Aorta (tissue), 5 donors: ENCODE results near the gene ACADM. TPM values are rescaled to one million over a fixed set of nuclear protein-coding genes. Genes with fewer than 3 reads are reported as not detected.

Source experiments
- ATAC-seq: fragments of 200-7000 bp; cut with Tn5 transposase; one replicate; pipeline ENCODE4 v1.9.1; 2022; ENCODE audit warnings: moderate library complexity; ENCODE audit not compliant: low FRiP score
- DNase-seq, 2 donors: peaks; one replicate each; pipeline ENCODE4 v3.0.0-alpha.2; 2020
- H3K27ac ChIP-seq, 2 donors: one replicate each; pipeline ENCODE4 v1.5.1; 2013; ENCODE audit warnings: low read length in 2 of 2, mild to moderate bottlenecking in 2 of 2, moderate library complexity in 2 of 2, control low read depth in 1 of 2, inconsistent platforms in 1 of 2, low read depth in 1 of 2
- H3K27me3 ChIP-seq, 2 donors: one replicate each; pipeline ENCODE4 v1.6.1; 2013; ENCODE audit warnings: control low read depth in 1 of 2, low read length in 1 of 2, mild to moderate bottlenecking in 1 of 2, moderate library complexity in 1 of 2; ENCODE audit not compliant: insufficient read depth in 2 of 2, control insufficient read depth in 1 of 2
- H3K36me3 ChIP-seq, 2 donors: one replicate each; pipeline ENCODE4 v1.6.1; 2013; ENCODE audit warnings: control low read depth in 1 of 2, low read length in 1 of 2, mild to moderate bottlenecking in 1 of 2; ENCODE audit not compliant: insufficient read depth in 2 of 2, control insufficient read depth in 1 of 2
- H3K4me1 ChIP-seq, 2 donors: one replicate each; pipeline ENCODE4 v1.6.1; 2013; ENCODE audit warnings: low read length in 2 of 2, control low read depth in 1 of 2, mild to moderate bottlenecking in 1 of 2, moderate library complexity in 1 of 2; ENCODE audit not compliant: insufficient read depth in 2 of 2, control insufficient read depth in 1 of 2
- H3K4me3 ChIP-seq, 2 donors: one replicate each; pipeline ENCODE4 v1.5.1; 2013; ENCODE audit warnings: low read length in 2 of 2, control low read depth in 1 of 2, mild to moderate bottlenecking in 1 of 2
- H3K9me3 ChIP-seq: one replicate; pipeline ENCODE4 v1.6.1; 2013; ENCODE audit warnings: mild to moderate bottlenecking, low read length; ENCODE audit not compliant: control insufficient read depth
- WGBS, 2 donors: extraction: QIAGEN DNeasy Blood & Tissue Kit; methylation state at CpG; one replicate each; pipeline ENCODE4 v1.1.7; 2013; 5-methylcytosine and 5-hydroxymethylcytosine counted together
- intact Hi-C, 2 donors: fragments of 100-400 bp; cut with DNase I; formaldehyde crosslinking; loops; one replicate each; pipeline versions ENCODE4 v1.14.2 to v1.15.0; 2022
- polyA plus RNA-seq, 2 donors: library from polyadenylated mRNA; stranded (reverse); fragments of 200-250 nt; gene quantifications; one replicate each; pipeline ENCODE4 v1.2.3, GENCODE V29; 2013
- total RNA-seq, 2 donors: library from RNA; stranded (reverse); fragmentation: NEBNext Ultra II Directional; extraction: Animal tissue kit (Norgen Biotek cat#: 25700); gene quantifications; one replicate each; pipeline ENCODE4 v1.2.1, GENCODE V29; 2021
- donor health status: healthy with polysubstance abuse.
- donor health status: Bipolar disorder and iron deficiency.
- donor health status: DM: no; HTN: no; CAD: no.
- donor health status: DM: no; HTN: no; CAD: no.
- donor health status: DM: yes; HTN: yes; CAD: no.

ACADM gene
- total and polyA plus RNA-seq, 4 donors, result 37.8 to 71.9 (median 40.5) TPM

- peak overlapping the region in 1 of 2 donors; percentile 56 for H3K4me3 ChIP-seq
- no peaks in the 10 kb centered on the region for H3K27me3 ChIP-seq
- 50 to 56% methylated on average over 11 of the region's 11 CpGs for WGBS, 2 donors
- H3K27ac ChIP-seq, result peak overlapping the region in 1 of 2 donors; percentile 19
- H3K4me1 ChIP-seq, result peaks cover 0 to 2% of the 10 kb centered on the region in 2 donors
- intact Hi-C loops, result no loop called here
- no peaks in the 10 kb centered on the region for H3K9me3 ChIP-seq
- DNase-seq (no peak), ATAC-seq (no peak)
- H3K36me3 ChIP-seq, result no peaks in the 10 kb centered on the region
These were observed 1.4 kb downstream of the ACADM start for GRCh38 chr1:75725861-75726361.

GRCh38 chr1:75727571-75727970 is 3.1 kb downstream of the ACADM start:
- intact Hi-C loops, result no loop called here
- H3K27me3 ChIP-seq, result no peaks in the 10 kb centered on the region
- H3K4me3 ChIP-seq, result no peak overlapping the region
- DNase-seq, result no peak
- H3K27ac ChIP-seq, result no peak overlapping the region
- H3K9me3 ChIP-seq, result no peaks in the 10 kb centered on the region
- no peak for ATAC-seq
- peaks cover 0 to 2% of the 10 kb centered on the region in 2 donors for H3K4me1 ChIP-seq
- 67 to 69% methylated on average over 3 of the region's 3 CpGs for WGBS, 2 donors
- H3K36me3 ChIP-seq, result no peaks in the 10 kb centered on the region

- H3K27ac ChIP-seq, result no peak overlapping the region
- intact Hi-C loops, result no loop called here
- no peaks in the 10 kb centered on the region for H3K9me3 ChIP-seq
- H3K36me3 ChIP-seq, result peaks cover 3 to 10% of the 10 kb centered on the region in 2 donors
- ATAC-seq (no peak), DNase-seq (no peak)
- no peak overlapping the region for H3K4me3 ChIP-seq
- WGBS, 2 donors, result 47 to 50% methylated on average over 2 of the region's 2 CpGs
- H3K4me1 ChIP-seq, result no peaks in the 10 kb centered on the region
- H3K27me3 ChIP-seq, result no peaks in the 10 kb centered on the region
These were observed 5.9 kb downstream of the ACADM start for GRCh38 chr1:75730432-75730831.

- Histone ChIP-seq H3K9me3 (no peaks in the 10 kb centered on the region), H3K27me3 (no peaks in the 10 kb centered on the region), H3K4me3 (no peak overlapping the region), H3K4me1 (no peaks in the 10 kb centered on the region), H3K27ac (no peak overlapping the region), H3K36me3 (peaks cover 3 to 10% of the 10 kb centered on the region in 2 donors)
- intact Hi-C loops, result no loop called here
- no peak for DNase-seq
- no peak for ATAC-seq
- 85 to 89% methylated on average over 4 of the region's 4 CpGs for WGBS, 2 donors
These were observed 7.4 kb downstream of the ACADM start for GRCh38 chr1:75731881-75732280.

- Histone ChIP-seq H3K4me3 (no peak overlapping the region), H3K27me3 (no peaks in the 10 kb centered on the region), H3K4me1 (no peaks in the 10 kb centered on the region), H3K27ac (no peak overlapping the region), H3K9me3 (no peaks in the 10 kb centered on the region), H3K36me3 (peaks cover 3 to 10% of the 10 kb centered on the region in 2 donors)
- DNase-seq (no peak), ATAC-seq (no peak)
- intact Hi-C loops, result no loop called here
- WGBS, 2 donors, result 50 to 90% methylated on average over 1 of the region's 1 CpG
These were observed 8.2 kb downstream of the ACADM start for GRCh38 chr1:75732703-75733102.

GRCh38 chr1:75733661-75734060 is 9.2 kb downstream of the ACADM start:
- Histone ChIP-seq H3K4me3 (no peak overlapping the region), H3K27ac (no peak overlapping the region), H3K27me3 (no peaks in the 10 kb centered on the region), H3K4me1 (no peaks in the 10 kb centered on the region), H3K9me3 (no peaks in the 10 kb centered on the region), H3K36me3 (peaks cover 3 to 10% of the 10 kb centered on the region in 2 donors)
- DNase-seq, result no peak
- WGBS, 2 donors, result 56 to 61% methylated on average over 5 of the region's 5 CpGs
- intact Hi-C loops, result no loop called here
- no peak for ATAC-seq

- intact Hi-C loops, result no loop called here
These were observed 11.5 kb downstream of the ACADM start for GRCh38 chr1:75736016-75736415.

GRCh38 chr1:75742047-75742625 is 17.6 kb downstream of the ACADM start:
- WGBS, 2 donors, result 81 to 89% methylated on average over 6 of the region's 6 CpGs
- peaks cover 9% of the 10 kb centered on the region in 2 donors for H3K36me3 ChIP-seq
- no peak overlapping the region for H3K27ac ChIP-seq
- H3K4me3 ChIP-seq, result no peak overlapping the region
- H3K27me3 ChIP-seq, result no peaks in the 10 kb centered on the region
- H3K9me3 ChIP-seq, result no peaks in the 10 kb centered on the region
- intact Hi-C loops, result no loop called here
- H3K4me1 ChIP-seq, result no peaks in the 10 kb centered on the region
- ATAC-seq, result no peak
- DNase-seq, result no peak

More at GRCh38 chr1:75736016-75736415, 11.5 kb downstream of the ACADM start:
- no peaks in the 10 kb centered on the region for H3K4me1 ChIP-seq
- no peak overlapping the region for H3K4me3 ChIP-seq
- H3K27ac ChIP-seq, result no peak overlapping the region
- H3K36me3 ChIP-seq, result peaks cover 3 to 10% of the 10 kb centered on the region in 2 donors
- WGBS, 2 donors, result 64 to 84% methylated on average over 1 of the region's 1 CpG
- H3K9me3 ChIP-seq, result no peaks in the 10 kb centered on the region
- DNase-seq, result no peak
- no peak for ATAC-seq
- H3K27me3 ChIP-seq, result no peaks in the 10 kb centered on the region

- 70 to 95% methylated on average over 4 of the region's 4 CpGs for WGBS, 2 donors
- intact Hi-C loops, result no loop called here
- H3K9me3 ChIP-seq, result no peaks in the 10 kb centered on the region
- no peak overlapping the region for H3K27ac ChIP-seq
- no peak for ATAC-seq
- no peak for DNase-seq
- no peaks in the 10 kb centered on the region for H3K27me3 ChIP-seq
- H3K4me1 ChIP-seq, result no peaks in the 10 kb centered on the region
- peaks cover 9% of the 10 kb centered on the region in 2 donors for H3K36me3 ChIP-seq
- no peak overlapping the region for H3K4me3 ChIP-seq
These were observed 20.8 kb downstream of the ACADM start for GRCh38 chr1:75745276-75745675.
